TTC549 (cell line): ENCODE measurements around the gene ERI3.

Experiments used
- FAIRE-seq: peaks from 2 replicates; lab custom pipeline; 2012; peaks lifted over from hg19 to GRCh38; lab: Jason Lieb, UNC

The ERI3 gene

GRCh38 chr1:44315521-44315920 lies 39.5 kb downstream of the ERI3 start:
- FAIRE-seq = no peak

GRCh38 chr1:44314452-44314851 lies 40.6 kb downstream of the ERI3 start:
- no peak for FAIRE-seq

GRCh38 chr1:44313265-44313918 lies 41.7 kb downstream of the ERI3 start:
- FAIRE-seq = no peak

- FAIRE-seq = no peak
These were observed 42.5 kb downstream of the ERI3 start for GRCh38 chr1:44312399-44313196.

GRCh38 chr1:44310006-44310405 lies 45.1 kb downstream of the ERI3 start:
- no peak for FAIRE-seq

- FAIRE-seq = no peak
These were observed 49.1 kb downstream of the ERI3 start for GRCh38 chr1:44305962-44306422.

GRCh38 chr1:44303532-44303931 lies 51.5 kb downstream of the ERI3 start:
- no peak for FAIRE-seq

GRCh38 chr1:44302541-44302940 lies 52.5 kb downstream of the ERI3 start:
- no peak for FAIRE-seq

GRCh38 chr1:44301442-44301841 lies 53.6 kb downstream of the ERI3 start:
- no peak for FAIRE-seq

- FAIRE-seq = no peak
These were observed 54.2 kb downstream of the ERI3 start for GRCh38 chr1:44300852-44301251.

- FAIRE-seq = no peak
These were observed 57.2 kb downstream of the ERI3 start for GRCh38 chr1:44297695-44298400.

GRCh38 chr1:44296806-44297205 lies 58.3 kb downstream of the ERI3 start:
- no peak for FAIRE-seq

- FAIRE-seq = no peak
These were observed 59.0 kb downstream of the ERI3 start for GRCh38 chr1:44296086-44296485.

GRCh38 chr1:44294588-44295007 lies 60.5 kb downstream of the ERI3 start:
- FAIRE-seq = no peak

- no peak for FAIRE-seq
These were observed 61.2 kb downstream of the ERI3 start for GRCh38 chr1:44293761-44294315.

GRCh38 chr1:44292651-44293050 lies 62.4 kb downstream of the ERI3 start:
- FAIRE-seq = no peak

GRCh38 chr1:44290250-44291094 lies 64.6 kb downstream of the ERI3 start:
- FAIRE-seq = no peak

GRCh38 chr1:44289530-44289929 lies 65.5 kb downstream of the ERI3 start:
- FAIRE-seq = no peak

GRCh38 chr1:44288883-44289282 lies 66.2 kb downstream of the ERI3 start:
- no peak for FAIRE-seq

GRCh38 chr1:44284184-44284583 lies 70.9 kb downstream of the ERI3 start:
- no peak for FAIRE-seq

- FAIRE-seq = no peak
These were observed 71.4 kb downstream of the ERI3 start for GRCh38 chr1:44283524-44284173.
